Activated gamma-delta T cell treated with Interleukin-2 at 50 U/mL for 16 hours (primary cell): ENCODE measurements around the gene DDIT4.
"Not testable (repeated sequence)": the region's sequence is repeated elsewhere in the genome, so short reads cannot be mapped to it uniquely, and the experiment has no call there.

Source experiments
- DNase-seq: peaks from one replicate; pipeline ENCODE4 v3.0.0-alpha.2; 2020

The DDIT4 gene

GRCh38 chr10:72249176-72249862 is 24.4 kb upstream of the DDIT4 start:
- not testable (repeated sequence) for DNase-seq

- no peak for DNase-seq
These were observed 23.1 kb upstream of the DDIT4 start for GRCh38 chr10:72250666-72251065.

- DNase-seq, result no peak
These were observed 22.1 kb upstream of the DDIT4 start for GRCh38 chr10:72251635-72252034.

GRCh38 chr10:72252972-72253371 is 20.8 kb upstream of the DDIT4 start:
- no peak for DNase-seq

- DNase-seq, result no peak
These were observed 20.1 kb upstream of the DDIT4 start for GRCh38 chr10:72253578-72253977.

GRCh38 chr10:72254813-72255568 is 18.7 kb upstream of the DDIT4 start:
- peak; percentile 34 for DNase-seq

GRCh38 chr10:72255977-72256729 is 17.6 kb upstream of the DDIT4 start:
- DNase-seq, result no peak

DNA sequence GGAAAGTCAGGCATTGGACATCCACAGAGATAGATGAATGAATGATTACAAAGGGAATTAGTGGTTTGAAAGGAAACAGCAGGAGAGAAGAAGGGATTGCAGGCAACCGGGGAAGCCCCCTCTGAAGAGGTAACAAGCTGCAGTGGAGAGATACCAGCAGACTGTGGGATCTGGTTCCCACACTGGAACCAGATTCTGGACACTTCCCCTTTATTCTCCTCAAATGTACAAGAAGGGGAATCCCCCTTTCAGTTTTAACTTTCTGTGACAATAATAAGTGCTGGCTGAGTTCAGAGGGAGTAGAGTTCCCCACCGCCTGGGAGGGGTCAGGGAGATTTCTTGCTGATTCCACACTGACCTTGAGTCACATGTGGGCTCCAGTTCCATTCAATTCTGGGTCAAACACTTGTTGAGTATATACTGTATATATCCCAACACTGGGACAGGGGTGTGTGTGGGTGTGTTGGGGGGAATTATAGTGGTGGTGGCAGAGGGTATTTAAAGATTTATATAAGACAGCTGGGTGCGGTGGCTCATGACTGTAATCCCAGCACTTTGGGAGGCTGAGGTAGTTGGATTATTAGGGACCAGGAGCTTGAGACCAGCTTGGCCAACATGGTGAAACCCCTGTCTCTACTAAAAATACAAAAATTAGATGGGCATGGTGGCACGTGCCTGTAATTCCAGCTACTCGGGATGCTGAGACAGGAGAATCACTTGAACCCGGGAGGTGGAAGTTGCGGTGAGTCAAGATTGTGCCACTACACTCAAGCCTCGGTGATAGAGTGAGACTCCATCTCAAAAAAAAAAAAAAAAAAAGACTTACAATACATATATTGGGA is 16.5 kb upstream of the DDIT4 start:
- no peak for DNase-seq

- DNase-seq, result no peak
These were observed 15.1 kb upstream of the DDIT4 start for GRCh38 chr10:72258617-72259016.

DNA sequence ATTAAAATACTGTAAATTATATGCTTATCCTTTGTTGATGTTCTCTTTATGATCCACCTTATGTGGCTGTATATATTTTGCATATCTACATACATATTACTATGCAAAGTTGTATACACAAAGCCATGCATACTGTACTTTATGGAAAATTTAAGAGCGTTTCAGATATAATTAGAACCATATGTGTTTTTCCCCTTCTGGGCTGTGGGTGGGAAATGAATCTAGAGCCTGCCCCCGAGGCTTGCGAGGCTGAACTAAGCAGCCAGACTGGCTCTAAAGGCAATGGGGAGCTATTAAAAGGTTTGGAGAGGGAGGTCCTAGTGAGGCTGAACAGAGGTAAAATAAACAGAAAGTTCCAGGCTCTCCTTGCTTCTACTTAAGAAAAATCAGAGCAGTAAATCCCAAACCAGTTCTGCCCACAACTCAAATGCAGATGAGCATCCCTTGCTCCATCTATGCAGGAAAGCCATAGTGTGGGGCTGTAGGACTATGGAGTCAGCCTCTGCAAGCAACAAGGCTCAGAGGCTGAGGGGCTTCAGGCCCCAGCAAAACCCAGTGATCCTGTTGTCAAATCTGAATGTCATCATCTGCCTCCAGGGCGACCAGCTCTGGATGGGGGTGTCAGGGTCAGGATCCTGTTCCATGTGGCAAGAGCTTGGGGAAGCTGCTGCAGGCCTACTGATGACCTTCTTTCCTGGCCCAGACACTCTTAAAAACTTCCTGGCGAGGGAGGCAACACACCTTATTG is 14.1 kb upstream of the DDIT4 start:
- DNase-seq, result no peak

DNA sequence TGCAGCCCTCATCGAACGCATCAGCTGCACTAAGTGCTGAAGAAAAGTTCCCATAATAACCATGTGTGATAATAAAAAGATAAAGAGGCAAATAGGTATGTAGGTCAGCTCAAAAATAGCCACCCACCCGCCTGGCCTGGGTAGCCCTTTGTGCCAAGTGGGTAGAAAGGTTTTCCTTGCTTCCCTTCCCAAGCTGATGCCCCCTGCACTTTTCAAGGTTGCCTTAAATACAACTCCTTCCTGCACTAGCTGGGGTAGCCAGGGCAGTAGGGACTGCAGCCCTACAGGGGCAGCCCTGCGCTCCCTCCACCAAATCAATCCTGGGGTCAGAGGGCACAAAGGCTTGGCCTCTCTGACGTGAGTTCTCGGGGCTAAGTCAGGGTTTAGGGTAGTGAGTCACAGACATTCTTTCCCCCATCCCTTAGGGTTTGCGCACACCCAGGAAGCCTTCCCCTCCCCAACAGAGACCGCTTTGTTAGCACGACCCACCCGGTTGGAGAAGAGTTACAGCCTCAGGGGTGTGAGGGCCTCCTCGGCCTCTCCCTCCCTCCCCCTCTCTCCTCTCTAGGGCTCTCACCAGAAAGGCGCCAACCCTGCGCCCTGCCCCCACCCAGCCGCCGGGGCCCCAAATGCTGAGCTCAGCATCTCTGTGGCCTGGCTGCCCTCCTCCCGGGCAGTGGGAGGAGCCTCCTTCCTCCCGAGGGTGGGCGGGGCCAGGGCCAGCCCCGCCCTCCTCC is 13.3 kb upstream of the DDIT4 start:
- peak; percentile 78 for DNase-seq

DNA sequence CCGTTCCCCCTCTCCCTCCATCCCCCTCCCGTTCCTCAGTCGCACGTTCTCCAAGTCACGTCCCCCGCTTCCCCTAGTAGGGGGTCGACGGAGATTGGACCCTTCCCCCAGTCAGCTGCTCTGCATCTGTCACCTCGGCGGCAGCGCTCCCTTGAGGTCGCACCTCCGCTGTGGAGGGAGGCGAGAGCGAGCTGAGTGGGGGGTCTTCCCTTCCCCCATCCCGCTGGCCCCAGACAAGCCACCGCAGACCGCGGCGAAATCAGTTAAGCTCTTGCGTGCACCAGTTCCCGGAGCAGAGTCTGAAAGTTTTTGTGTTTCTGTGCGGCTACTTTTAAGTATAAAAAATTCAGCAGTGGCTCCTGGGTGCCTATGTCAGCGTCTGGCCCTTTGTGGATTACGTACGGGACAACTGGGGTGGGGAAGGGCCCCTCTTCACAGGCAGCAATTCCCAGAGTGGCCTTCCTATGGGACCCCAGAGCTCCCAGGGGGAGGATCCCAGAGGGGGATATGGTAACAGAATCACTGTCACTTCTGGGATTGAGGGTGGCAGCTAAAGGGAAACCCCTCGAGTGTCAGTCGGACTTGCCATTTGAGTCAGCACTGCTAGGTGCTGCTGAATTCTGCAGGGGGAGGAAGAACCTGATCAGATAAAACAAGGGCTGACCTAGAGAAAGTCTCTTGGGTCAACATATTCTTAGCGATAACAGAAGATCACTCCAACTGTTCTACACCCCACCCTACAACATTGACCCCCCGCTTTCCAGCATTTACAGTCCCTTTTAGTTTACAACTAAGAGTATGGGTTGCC is 12.5 kb upstream of the DDIT4 start:
- DNase-seq, result peak; percentile 36

- no peak for DNase-seq
These were observed 11.8 kb upstream of the DDIT4 start for GRCh38 chr10:72261784-72262404.

DNA sequence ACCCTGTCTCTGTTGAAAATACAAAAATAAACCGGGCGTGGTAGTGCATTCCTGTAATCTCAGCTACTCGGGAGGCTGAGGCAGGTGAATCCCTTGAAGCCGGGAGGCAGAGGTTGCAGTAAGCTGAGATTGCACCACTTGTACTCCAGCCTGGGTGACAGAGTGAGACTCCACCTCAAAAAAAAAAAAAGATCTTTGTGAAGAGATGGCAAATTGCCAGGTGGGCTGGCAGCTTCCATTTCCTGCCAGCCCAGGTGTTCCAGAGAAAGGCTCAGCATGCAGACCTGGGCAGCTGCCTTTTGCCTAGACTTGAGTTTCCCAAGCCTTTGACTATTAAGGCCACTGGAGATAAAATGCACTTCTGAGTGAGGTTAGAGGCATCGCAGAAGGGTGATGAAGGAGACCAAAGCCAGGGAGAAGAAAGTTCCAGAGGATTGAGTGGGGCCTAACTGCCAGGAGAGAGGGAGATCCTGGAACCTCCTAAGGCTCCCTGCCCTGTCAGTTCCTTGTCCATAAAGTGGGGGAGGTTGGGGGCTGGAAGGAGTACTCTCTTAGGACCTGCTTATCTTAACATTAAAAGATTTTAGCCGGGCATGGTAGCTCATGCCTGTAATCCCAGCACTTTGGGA is 10.0 kb upstream of the DDIT4 start:
- peak; percentile 27 for DNase-seq

- DNase-seq, result no peak
These were observed 9.2 kb upstream of the DDIT4 start for GRCh38 chr10:72264536-72264935.

DNA sequence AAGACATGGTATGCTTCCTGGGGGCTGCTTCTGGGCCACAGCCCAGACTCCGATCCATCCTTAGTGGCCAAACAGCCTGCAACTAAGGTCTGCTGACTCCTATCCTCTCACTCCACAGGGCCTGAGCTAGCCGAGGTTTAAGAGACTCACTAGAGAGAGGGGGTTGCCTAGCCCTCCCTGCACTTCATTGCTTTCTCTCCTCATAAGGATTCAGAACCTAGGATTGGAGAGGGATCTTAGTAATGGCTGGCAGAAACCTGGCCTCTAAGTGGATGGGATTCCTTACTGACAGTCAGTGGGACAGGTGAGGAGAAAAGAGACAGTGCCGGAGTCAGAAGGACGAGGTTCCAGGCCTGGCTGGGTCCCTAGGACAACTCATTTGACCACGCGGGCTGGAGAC is 8.2 kb upstream of the DDIT4 start:
- DNase-seq, result no peak

DNA sequence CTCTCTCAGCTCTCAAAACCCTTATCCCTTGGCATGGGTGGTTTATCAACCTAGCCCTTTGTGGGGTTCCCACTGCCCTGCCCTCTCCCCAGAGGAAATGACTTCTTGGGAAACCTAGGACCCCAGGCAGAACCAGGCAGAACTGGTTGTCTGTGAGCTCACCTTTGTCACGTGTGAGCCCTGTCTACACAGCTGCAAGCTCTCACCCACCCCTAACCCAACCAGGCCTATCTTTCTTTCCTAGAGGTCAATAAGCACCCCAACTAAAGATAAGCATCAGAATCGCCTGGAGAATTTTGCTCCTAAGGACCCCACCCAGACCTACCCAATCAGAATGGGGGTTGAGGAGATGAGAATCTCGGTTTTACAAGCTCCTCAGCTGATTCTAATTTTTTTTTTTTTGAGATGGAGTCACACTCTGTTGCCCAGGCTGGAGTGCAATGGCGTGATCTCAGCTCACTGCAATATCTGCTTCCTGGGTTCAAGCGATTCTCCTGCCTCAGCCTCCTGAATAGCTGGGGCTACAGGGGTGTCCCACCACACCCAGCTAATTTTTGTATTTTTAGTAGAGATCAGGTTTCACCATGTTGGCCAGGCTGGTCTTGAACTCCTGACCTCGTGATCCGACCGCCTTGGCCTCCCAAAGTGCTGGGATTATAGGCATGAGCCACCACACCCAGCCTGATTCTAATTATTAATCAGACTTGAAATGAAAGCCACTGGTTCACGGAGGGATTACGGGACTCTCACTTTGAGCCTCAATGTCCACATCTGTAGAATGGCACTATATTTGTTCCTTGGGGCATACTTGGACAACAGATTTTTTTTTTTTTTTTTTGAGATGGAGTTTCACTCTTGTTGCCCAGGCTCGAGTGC is 7.5 kb upstream of the DDIT4 start:
- DNase-seq, result no peak

DNA sequence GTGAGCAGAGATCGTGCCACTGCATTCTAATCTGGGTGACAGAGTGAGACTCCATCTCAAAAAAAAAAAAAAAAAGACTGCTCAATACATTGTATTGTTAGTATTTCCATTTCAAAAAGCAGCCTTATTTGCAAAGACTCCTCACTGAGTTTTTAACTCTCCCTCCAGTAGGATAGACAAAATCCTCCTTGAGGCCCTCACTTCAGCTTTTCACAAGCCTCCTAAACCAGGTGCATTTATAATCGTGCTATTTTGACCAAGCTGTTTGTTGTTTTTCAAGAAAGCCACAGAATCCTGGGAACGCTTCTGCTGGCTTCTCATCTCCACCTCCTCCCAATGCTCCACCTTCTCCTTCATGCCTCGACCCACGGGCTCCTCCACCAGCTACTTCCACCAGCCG is 6.3 kb upstream of the DDIT4 start:
- no peak for DNase-seq
